ENCODE data around the gene KLHL26. TPM values are rescaled to one million over a fixed set of nuclear protein-coding genes. Genes with fewer than 3 reads are reported as not detected.
"Not testable (repeated sequence)": the region's sequence is repeated elsewhere in the genome, so short reads cannot be mapped to it uniquely, and the experiment has no call there.

KLHL26 gene
- polyA plus RNA-seq, 1 donor (not counting 4 experiments of a cell fraction or from before 2014, with no cell fraction given) = 0.68 TPM

- Histone ChIP-seq H3K27ac (ENCODE audit: control insufficient read depth, insufficient read depth, low read length) (no peak overlapping the region), H2AFZ (ENCODE audit: control insufficient read depth, low read length) (no peak overlapping the region)
- no peak for FAIRE-seq
These were observed 37.3 kb upstream of the KLHL26 start for GRCh38 chr19:18599485-18599884.

GRCh38 chr19:18600692-18601397 is 36.0 kb upstream of the KLHL26 start:
- H3K4me1 ChIP-seq (ENCODE audit: control insufficient read depth, extremely low read depth, insufficient read depth, low read length); DNase-seq (ENCODE audit: low read depth, low spot score); H3K79me2 ChIP-seq (ENCODE audit: control insufficient read depth, insufficient read depth, low read length); H3K4me2 ChIP-seq (ENCODE audit: control insufficient read depth, extremely low read depth, insufficient read depth, low read depth, low read length); FAIRE-seq; H3K9ac ChIP-seq (ENCODE audit: control insufficient read depth, extremely low read depth, insufficient read depth, low read length); H4K20me1 ChIP-seq (ENCODE audit: control insufficient read depth, extremely low read depth, insufficient read depth, low read length); H2AFZ ChIP-seq (ENCODE audit: control insufficient read depth, low read length); H3K27me3 ChIP-seq (ENCODE audit: control insufficient read depth, extremely low read depth, insufficient read depth, low read length); H3K9me1 ChIP-seq (ENCODE audit: control insufficient read depth, extremely low read depth, insufficient read depth, low read length); dilution Hi-C loops (cut with MboI; ENCODE audit: extremely low pct_ligation_motif_present, low sequenced_read_pairs); H3K27ac ChIP-seq (ENCODE audit: control insufficient read depth, insufficient read depth, low read length); H3K4me3 ChIP-seq (ENCODE audit: control insufficient read depth in 2 of 3, extremely low read depth in 1 of 3, insufficient read depth in 2 of 3, low read depth in 1 of 3, low read length in 3 of 3); H3K9me3 ChIP-seq (ENCODE audit: control insufficient read depth, low read depth, low read length); H3K36me3 ChIP-seq (ENCODE audit: control insufficient read depth in 2 of 2, extremely low read depth in 1 of 2, insufficient read depth in 2 of 2, low read length in 2 of 2): not testable (repeated sequence)

More at GRCh38 chr19:18599485-18599884, 37.3 kb upstream of the KLHL26 start:
- Histone ChIP-seq H3K9ac (ENCODE audit: control insufficient read depth, extremely low read depth, insufficient read depth, low read length) (no peak overlapping the region), H3K27me3 (ENCODE audit: control insufficient read depth, extremely low read depth, insufficient read depth, low read length) (no peaks in the 10 kb centered on the region), H3K79me2 (ENCODE audit: control insufficient read depth, insufficient read depth, low read length) (no peaks in the 10 kb centered on the region), H3K4me3 (ENCODE audit: control insufficient read depth in 2 of 3, extremely low read depth in 1 of 3, insufficient read depth in 2 of 3, low read depth in 1 of 3, low read length in 3 of 3) (no peak overlapping the region), H3K4me2 (ENCODE audit: control insufficient read depth, extremely low read depth, insufficient read depth, low read depth, low read length) (no peak overlapping the region), H3K9me1 (ENCODE audit: control insufficient read depth, extremely low read depth, insufficient read depth, low read length) (no peaks in the 10 kb centered on the region), H3K9me3 (ENCODE audit: control insufficient read depth, low read depth, low read length) (no peaks in the 10 kb centered on the region), H3K4me1 (ENCODE audit: control insufficient read depth, extremely low read depth, insufficient read depth, low read length) (peaks cover 4% of the 10 kb centered on the region), H4K20me1 (ENCODE audit: control insufficient read depth, extremely low read depth, insufficient read depth, low read length) (no peaks in the 10 kb centered on the region), H3K36me3 (ENCODE audit: control insufficient read depth in 2 of 2, extremely low read depth in 1 of 2, insufficient read depth in 2 of 2, low read length in 2 of 2) (no peaks in the 10 kb centered on the region)
- no peak for DNase-seq (ENCODE audit: low read depth, low spot score)
- dilution Hi-C loops (cut with MboI; ENCODE audit: extremely low pct_ligation_motif_present, low sequenced_read_pairs) = no loop called here
- TF ChIP-seq EZH2 (IDR thresholded peaks at IDR 0.05; ENCODE audit: low read length) = no peak
- TF ChIP-seq CTCF (optimal IDR thresholded peaks at IDR 0.05 in 1 of 3, IDR thresholded peaks at IDR 0.05 in 1 of 3, conservative IDR thresholded peaks at IDR 0.05 in 1 of 3; ENCODE audit: extremely low read depth in 1 of 3, insufficient read depth in 2 of 3, low read length in 3 of 3) = no peak

- no peak overlapping the region for H3K27ac ChIP-seq (ENCODE audit: control insufficient read depth, insufficient read depth, low read length)
- no peak overlapping the region for H3K9ac ChIP-seq (ENCODE audit: control insufficient read depth, extremely low read depth, insufficient read depth, low read length)
- no peak overlapping the region for H2AFZ ChIP-seq (ENCODE audit: control insufficient read depth, low read length)
- H4K20me1 ChIP-seq (ENCODE audit: control insufficient read depth, extremely low read depth, insufficient read depth, low read length) = no peaks in the 10 kb centered on the region
- no peak overlapping the region for H3K4me3 ChIP-seq (ENCODE audit: control insufficient read depth in 2 of 3, extremely low read depth in 1 of 3, insufficient read depth in 2 of 3, low read depth in 1 of 3, low read length in 3 of 3)
- H3K27me3 ChIP-seq (ENCODE audit: control insufficient read depth, extremely low read depth, insufficient read depth, low read length) = peaks cover 15% of the 10 kb centered on the region
- H3K4me1 ChIP-seq (ENCODE audit: control insufficient read depth, extremely low read depth, insufficient read depth, low read length) = no peaks in the 10 kb centered on the region
- dilution Hi-C loops (cut with MboI; ENCODE audit: extremely low pct_ligation_motif_present, low sequenced_read_pairs) = no loop called here
- no peak overlapping the region for H3K4me2 ChIP-seq (ENCODE audit: control insufficient read depth, extremely low read depth, insufficient read depth, low read depth, low read length)
- H3K36me3 ChIP-seq (ENCODE audit: control insufficient read depth in 2 of 2, extremely low read depth in 1 of 2, insufficient read depth in 2 of 2, low read length in 2 of 2) = no peaks in the 10 kb centered on the region
- DNase-seq (ENCODE audit: low read depth, low spot score) (no peak), FAIRE-seq (no peak)
- TF ChIP-seq CTCF (optimal IDR thresholded peaks at IDR 0.05 in 1 of 3, IDR thresholded peaks at IDR 0.05 in 1 of 3, conservative IDR thresholded peaks at IDR 0.05 in 1 of 3; ENCODE audit: extremely low read depth in 1 of 3, insufficient read depth in 2 of 3, low read length in 3 of 3) = no peak
- TF ChIP-seq EZH2 (IDR thresholded peaks at IDR 0.05; ENCODE audit: low read length) = no peak
- no peaks in the 10 kb centered on the region for H3K9me3 ChIP-seq (ENCODE audit: control insufficient read depth, low read depth, low read length)
- H3K79me2 ChIP-seq (ENCODE audit: control insufficient read depth, insufficient read depth, low read length) = no peaks in the 10 kb centered on the region
- no peaks in the 10 kb centered on the region for H3K9me1 ChIP-seq (ENCODE audit: control insufficient read depth, extremely low read depth, insufficient read depth, low read length)
These were observed 35.0 kb upstream of the KLHL26 start for GRCh38 chr19:18601875-18602274.
